ENCODE measurements around the gene TCAF2. TPM values are rescaled to one million over a fixed set of nuclear protein-coding genes. Genes with fewer than 3 reads are reported as not detected.
"Not testable (repeated sequence)": the region's sequence is repeated elsewhere in the genome, so short reads cannot be mapped to it uniquely, and the experiment has no call there.

TCAF2 gene
- total RNA-seq, 1 donor from 2014 or later = 0.38 TPM

DNA sequence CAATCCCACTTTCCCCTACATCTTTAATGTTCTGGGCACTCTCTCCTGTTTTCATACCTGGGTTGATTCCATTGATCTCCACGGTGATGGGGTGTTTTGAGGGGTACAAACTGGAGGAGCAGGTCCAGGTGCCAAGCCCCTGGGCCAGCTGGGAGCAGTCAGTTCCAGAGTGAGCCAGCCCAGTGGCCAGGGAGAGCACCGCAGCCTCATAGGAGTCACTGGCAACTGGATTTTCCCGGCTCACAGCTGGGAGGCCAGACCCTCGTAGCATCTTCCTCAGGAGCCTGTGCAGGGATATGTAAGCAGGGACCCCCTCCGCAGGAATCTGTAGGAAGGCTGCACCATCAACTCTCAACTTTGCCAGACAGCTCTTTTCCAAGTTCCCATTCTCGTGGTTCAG, 25.8 kb downstream of the TCAF2 start:
- intact Hi-C loops (cut with DNase I); ATAC-seq: not testable (repeated sequence)

DNA sequence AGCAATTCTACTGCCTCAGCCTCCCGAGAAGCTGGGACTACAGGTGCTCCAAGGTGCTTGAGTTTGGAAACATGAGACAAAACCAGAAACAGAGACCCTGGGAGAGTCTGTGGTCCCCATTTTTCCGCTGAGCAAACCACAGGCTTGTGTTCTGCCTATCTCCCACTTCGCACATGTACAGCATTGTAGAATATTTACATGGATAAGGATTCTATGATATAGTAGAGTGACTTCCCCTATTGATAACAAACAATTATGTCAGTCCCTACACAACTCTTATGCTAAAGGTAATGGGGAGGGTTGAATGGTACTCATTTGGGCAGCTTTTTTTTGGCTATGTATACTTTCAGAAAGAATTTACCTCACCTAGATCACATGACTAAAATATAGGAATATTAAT, 29.1 kb downstream of the TCAF2 start:
- DNase-seq (ENCODE audit: missing footprints); ATAC-seq; intact Hi-C loops (cut with DNase I): not testable (repeated sequence)

More for the DNA sequence above, 25.8 kb downstream of the TCAF2 start:
- DNase-seq (ENCODE audit: missing footprints) = not testable (repeated sequence)

DNA sequence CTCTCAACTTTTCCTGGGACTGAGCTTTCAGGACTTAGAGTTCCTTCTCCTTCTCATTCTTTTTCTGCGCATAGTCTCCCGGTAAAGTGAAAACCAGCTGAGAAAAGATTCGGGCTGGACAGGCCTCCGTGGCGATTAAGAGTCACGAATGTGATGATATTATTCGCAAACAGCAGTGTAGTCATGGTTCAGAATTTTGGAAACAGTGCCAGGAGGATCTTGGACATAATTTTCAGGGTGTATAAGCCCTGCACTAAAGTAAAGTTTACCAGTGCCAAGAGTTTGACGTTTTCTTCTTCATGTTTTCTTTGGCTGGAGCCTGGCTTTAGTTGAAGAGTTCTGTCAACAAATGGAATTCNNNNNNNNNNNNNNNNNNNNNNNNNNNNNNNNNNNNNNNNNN, 29.7 kb downstream of the TCAF2 start:
- ATAC-seq = peak; percentile 90
- DNase-seq (ENCODE audit: missing footprints); intact Hi-C loops (cut with DNase I): not testable (repeated sequence)

Other genes with a start within 250 kb of the TCAF2 start
- gene ZYX, start 239.6 kb upstream of the TCAF2 start, total RNA-seq = 75.9 TPM
- not detected for gene EPHA1, start 212.1 kb upstream of the TCAF2 start, total RNA-seq
- gene TAS2R60, start 177.5 kb upstream of the TCAF2 start, total RNA-seq = not detected
- gene TAS2R41, start 143.1 kb upstream of the TCAF2 start, total RNA-seq = not detected
- gene CTAGE15, start 49.2 kb upstream of the TCAF2 start, total RNA-seq = not detected
- gene CTAGE6, start 136.7 kb downstream of the TCAF2 start, total RNA-seq = not detected

Measured in Right ventricle myocardium inferior (tissue), 1 donor.